A673 (cell line): Measurements from ENCODE around the gene RAB15.

Experiments
- EZH2 ChIP-seq: fragments of 200-600 bp; sonication (generic); IDR thresholded peaks from 2 replicates; pipeline ENCODE4 v1.6.1; 2017; ENCODE audit warnings: borderline replicate concordance, low read depth, mild to moderate bottlenecking, mixed read lengths, antibody characterized with exemption, low read length; ENCODE audit not compliant: poor library complexity, severe bottlenecking
- TF ChIP-seq, protein P1 (sequence below): fragments of 300-800, 200-600 bp; sonication (generic); conservative IDR thresholded peaks from 2 replicates; pipeline ENCODE4 v1.5.1; 2017; ENCODE audit warnings: low read depth, mild to moderate bottlenecking, antibody characterized with exemption, low read length, moderate library complexity, mixed read lengths

DNA sequence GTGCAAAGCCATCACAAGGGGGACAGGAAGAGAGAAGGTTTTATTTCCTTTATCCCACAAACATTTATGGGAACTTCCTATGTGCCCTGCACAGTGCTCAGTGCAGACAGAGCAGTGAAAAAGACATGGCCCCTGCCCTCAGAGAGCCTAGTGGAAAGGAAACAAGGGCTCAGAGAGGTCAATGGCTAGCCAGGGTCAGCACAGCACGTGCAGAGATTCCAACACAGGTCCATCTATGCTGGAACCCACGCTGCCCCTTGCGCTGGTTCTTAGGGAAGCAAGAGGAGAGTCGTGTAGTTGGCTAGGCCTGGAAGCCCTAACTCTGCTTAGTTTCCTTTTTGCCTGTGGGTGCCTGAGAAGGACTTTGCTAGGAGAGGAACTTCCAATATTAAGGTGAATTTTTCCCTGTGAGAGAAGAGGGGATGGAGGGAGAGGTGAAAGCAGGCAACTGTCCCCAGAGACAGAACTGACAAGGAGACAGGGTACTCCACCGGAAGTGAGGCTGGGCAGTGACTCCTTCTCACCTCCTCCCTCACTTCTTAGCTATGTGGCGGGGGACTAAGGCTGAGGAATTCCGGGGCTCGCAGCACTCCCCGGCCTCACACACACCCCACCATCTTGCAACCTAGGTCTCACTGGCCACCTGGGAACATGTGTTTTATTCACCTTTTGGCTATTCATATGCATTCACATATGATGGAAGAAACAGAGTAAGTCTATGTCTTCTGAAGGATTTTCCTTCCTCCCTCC, 17.5 kb downstream of the RAB15 start:
- TF ChIP-seq, protein P1, sequence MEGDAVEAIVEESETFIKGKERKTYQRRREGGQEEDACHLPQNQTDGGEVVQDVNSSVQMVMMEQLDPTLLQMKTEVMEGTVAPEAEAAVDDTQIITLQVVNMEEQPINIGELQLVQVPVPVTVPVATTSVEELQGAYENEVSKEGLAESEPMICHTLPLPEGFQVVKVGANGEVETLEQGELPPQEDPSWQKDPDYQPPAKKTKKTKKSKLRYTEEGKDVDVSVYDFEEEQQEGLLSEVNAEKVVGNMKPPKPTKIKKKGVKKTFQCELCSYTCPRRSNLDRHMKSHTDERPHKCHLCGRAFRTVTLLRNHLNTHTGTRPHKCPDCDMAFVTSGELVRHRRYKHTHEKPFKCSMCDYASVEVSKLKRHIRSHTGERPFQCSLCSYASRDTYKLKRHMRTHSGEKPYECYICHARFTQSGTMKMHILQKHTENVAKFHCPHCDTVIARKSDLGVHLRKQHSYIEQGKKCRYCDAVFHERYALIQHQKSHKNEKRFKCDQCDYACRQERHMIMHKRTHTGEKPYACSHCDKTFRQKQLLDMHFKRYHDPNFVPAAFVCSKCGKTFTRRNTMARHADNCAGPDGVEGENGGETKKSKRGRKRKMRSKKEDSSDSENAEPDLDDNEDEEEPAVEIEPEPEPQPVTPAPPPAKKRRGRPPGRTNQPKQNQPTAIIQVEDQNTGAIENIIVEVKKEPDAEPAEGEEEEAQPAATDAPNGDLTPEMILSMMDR = no peak
- no peak for TF ChIP-seq EZH2
